HCT116 (cell line): ENCODE data around the gene DUSP3. TPM values are rescaled to one million over a fixed set of nuclear protein-coding genes. Genes with fewer than 3 reads are reported as not detected.

Experiments
- ATAC-seq: fragments of 200-7000 bp; cut with Tn5 transposase; 2 replicates; pipeline ENCODE4 v1.9.1; 2020; ENCODE audit warnings: mild to moderate bottlenecking, moderate library complexity
- BruUV-seq: library from RNA; stranded (reverse); fragments of 400-500 nt; replicated peaks from 2 replicates; lab custom pipeline; 2021; lab: Mats Ljungman, UMichigan
- CTCF ChIA-PET: fragments of 300-600 bp; sonication (Branson Sonifier 250); formaldehyde crosslinking; loops from one replicate; lab custom pipeline; 2021; ENCODE audit warnings: antibody characterized with exemption; lab: Charles Lee
- POLR2A ChIA-PET: fragments of 300-600, 350-600 bp; sonication (Branson Sonifier 250); formaldehyde crosslinking; loops from one replicate; lab custom pipeline; 2021; ENCODE audit warnings: antibody characterized with exemption; lab: Charles Lee
- RAD21 ChIA-PET, 2 experiments: fragments of 300-600 bp; sonication (Branson Sonifier 250); formaldehyde crosslinking; loops; one replicate each; lab custom pipeline; 2023; ENCODE audit warnings: low total read pairs in 2 of 2; ENCODE audit not compliant: uncharacterized antibody in 2 of 2, unreplicated experiment in 2 of 2, low non-redundant PET in 1 of 2; lab: Charles Lee
- DNase-seq: peaks from one replicate; pipeline ENCODE4 v3.0.0-alpha.2; 2010; ENCODE audit warnings: low read depth, low spot score
- H2AFZ ChIP-seq: fragments of 200-600 bp; shearing (Covaris generic), sonication (generic); 2 replicates; pipeline ENCODE4 v1.6.1; 2017; ENCODE audit warnings: low read depth, mixed run types, mixed read lengths, antibody characterized with exemption, low read length; ENCODE audit not compliant: poor library complexity, severe bottlenecking
- H3K27ac ChIP-seq: 2 replicates; pipeline ENCODE4 v1.5.1; 2012; ENCODE audit warnings: low read depth, low read length
- H3K27me3 ChIP-seq: fragments of 200-600 bp; sonication (generic); 2 replicates; pipeline ENCODE4 v1.6.1; 2016; ENCODE audit warnings: mixed run types, low read length, mixed read lengths; ENCODE audit not compliant: insufficient read depth
- H3K36me3 ChIP-seq, 2 experiments: fragments of 200-500 bp in 1 of 2; fragments of 200-600 bp in 1 of 2; sonication (Bioruptor generic) in 1 of 2; sonication (generic) in 1 of 2; 2 replicates each; pipeline versions ENCODE4 v1.5.1 to v1.6.1; 2014 to 2016; ENCODE audit warnings: low read length in 2 of 2, inconsistent platforms in 1 of 2, mixed read lengths in 1 of 2, mixed run types in 1 of 2; ENCODE audit not compliant: insufficient read depth in 2 of 2, control insufficient read depth in 1 of 2
- H3K4me1 ChIP-seq, 2 experiments: fragments of 200-600 bp in 1 of 2; sonication (generic) in 1 of 2; 2 replicates each; pipeline versions ENCODE4 v1.5.1 to v1.6.1; 2012 to 2017; ENCODE audit warnings: low read length in 2 of 2, inconsistent platforms in 1 of 2, mild to moderate bottlenecking in 1 of 2, mixed read lengths in 1 of 2, mixed run types in 1 of 2, moderate library complexity in 1 of 2; ENCODE audit not compliant: insufficient read depth in 2 of 2, control insufficient read depth in 1 of 2
- H3K4me2 ChIP-seq: fragments of 200-600 bp; sonication (generic); 2 replicates; pipeline ENCODE4 v1.6.1; 2017; ENCODE audit warnings: mixed run types, low read length, mixed read lengths
- H3K4me3 ChIP-seq, 2 experiments: fragments of 200-600 bp in 1 of 2; sonication (generic) in 1 of 2; replicated peaks in 1 of 2; 2 replicates each; pipeline ENCODE4 v1.5.1; 2011 to 2016; ENCODE audit warnings: low read length in 2 of 2, control low read depth in 1 of 2, low read depth in 1 of 2, mild to moderate bottlenecking in 1 of 2, mixed read lengths in 1 of 2, mixed run types in 1 of 2
- H3K79me2 ChIP-seq: fragments of 200-600 bp; sonication (generic); 2 replicates; pipeline ENCODE4 v1.6.1; 2017; ENCODE audit warnings: mild to moderate bottlenecking, mixed run types, low read length, moderate library complexity, mixed read lengths; ENCODE audit not compliant: insufficient read depth
- H3K9ac ChIP-seq: fragments of 200-600 bp; sonication (generic); 2 replicates; pipeline ENCODE4 v1.6.1; 2016; ENCODE audit warnings: low read length, mixed read lengths
- H3K9me2 ChIP-seq: fragments of 200-600 bp; sonication (generic), shearing (Covaris generic); 2 replicates; pipeline ENCODE4 v1.6.1; 2017; ENCODE audit warnings: mixed run types, mild to moderate bottlenecking, moderate library complexity; ENCODE audit not compliant: insufficient read depth
- H3K9me3 ChIP-seq, 2 experiments: fragments of 200-500 bp in 1 of 2; fragments of 200-600 bp in 1 of 2; sonication (Bioruptor generic) in 1 of 2; sonication (generic) in 1 of 2; 2 replicates each; pipeline ENCODE4 v1.6.1; 2014 to 2017; ENCODE audit warnings: low read length in 2 of 2, mixed read lengths in 2 of 2, inconsistent platforms in 1 of 2, low read depth in 1 of 2, mild to moderate bottlenecking in 1 of 2, mixed run types in 1 of 2, moderate library complexity in 1 of 2; ENCODE audit not compliant: control insufficient read depth in 1 of 2, insufficient read depth in 1 of 2
- H4K20me1 ChIP-seq: fragments of 200-600 bp; sonication (generic), shearing (Covaris generic); 2 replicates; pipeline ENCODE4 v1.6.1; 2017; ENCODE audit warnings: mixed run types, mild to moderate bottlenecking, moderate library complexity; ENCODE audit not compliant: insufficient read depth
- ATF3 ChIP-seq: IDR thresholded peaks from 2 replicates; pipeline ENCODE4 v1.6.1; 2012
- CBX3 ChIP-seq: IDR thresholded peaks from 2 replicates; pipeline ENCODE4 v1.6.1; 2012; ENCODE audit warnings: low read depth
- CEBPB ChIP-seq: IDR thresholded peaks from 2 replicates; pipeline ENCODE4 v1.6.1; 2012; ENCODE audit warnings: low read depth
- EGR1 ChIP-seq: IDR thresholded peaks from 2 replicates; pipeline ENCODE4 v1.6.1; 2012; ENCODE audit warnings: low read depth
- ELF1 ChIP-seq: IDR thresholded peaks from 2 replicates; pipeline ENCODE4 v1.6.1; 2012; ENCODE audit warnings: low read depth, borderline replicate concordance
- EZH2 ChIP-seq: fragments of 200-600 bp; sonication (generic); IDR thresholded peaks from 2 replicates; pipeline ENCODE4 v1.6.1; 2017; ENCODE audit warnings: antibody characterized with exemption, mixed run types
- FOSL1 ChIP-seq: IDR thresholded peaks from 2 replicates; pipeline ENCODE4 v1.6.1; 2012; ENCODE audit warnings: low read depth
- JUND ChIP-seq: IDR thresholded peaks from 2 replicates; pipeline ENCODE4 v1.6.1; 2012
- POLR2A ChIP-seq: IDR thresholded peaks from 2 replicates; pipeline ENCODE4 v1.7.0; 2011; ENCODE audit warnings: borderline replicate concordance; ENCODE audit not compliant: insufficient read depth, insufficient read length; ENCODE audit errors: extremely low read depth
- RAD21 ChIP-seq: IDR thresholded peaks from 2 replicates; pipeline ENCODE4 v1.6.1; 2012; ENCODE audit warnings: low read depth, mild to moderate bottlenecking
- REST ChIP-seq: IDR thresholded peaks from 2 replicates; pipeline ENCODE4 v1.6.1; 2012; ENCODE audit warnings: low read depth
- SRF ChIP-seq: IDR thresholded peaks from 2 replicates; pipeline ENCODE4 v1.6.1; 2012; ENCODE audit warnings: low read depth
- TCF7L2 ChIP-seq: IDR thresholded peaks from 2 replicates; pipeline ENCODE4 v1.7.0; 2011; ENCODE audit warnings: borderline replicate concordance, inconsistent platforms; ENCODE audit not compliant: insufficient read depth, insufficient read length; ENCODE audit errors: extremely low read depth
- YY1 ChIP-seq: IDR thresholded peaks from 2 replicates; pipeline ENCODE4 v1.6.1; 2011; ENCODE audit warnings: low read length, low read depth, moderate library complexity, mild to moderate bottlenecking; ENCODE audit not compliant: insufficient replicate concordance; ENCODE audit errors: extremely low read depth
- ZFX ChIP-seq: fragments of 450-650 bp; IDR thresholded peaks from 2 replicates; pipeline ENCODE4 v1.6.1; 2017
- ZNF274 ChIP-seq: fragments of 200-500 bp; sonication (Bioruptor generic); IDR thresholded peaks from 2 replicates; pipeline ENCODE4 v1.6.1; 2014; ENCODE audit warnings: mild to moderate bottlenecking, low read depth, low read length, inconsistent platforms
- intact Hi-C: fragments of 100-400 bp; cut with micrococcal nuclease; formaldehyde crosslinking; loops from 2 replicates; pipeline ENCODE4 v1.10.0; 2022
- total RNA-seq: library from RNA; stranded (reverse); gene quantifications from one replicate; pipeline ENCODE4 v1.2.1, GENCODE V29; 2021; ENCODE audit not compliant: unreplicated experiment
- TF ChIP-seq, protein P1 (sequence below): IDR thresholded peaks from 2 replicates; pipeline ENCODE4 v1.6.1; 2011; ENCODE audit warnings: mild to moderate bottlenecking, low read length, moderate library complexity; ENCODE audit not compliant: insufficient replicate concordance; ENCODE audit errors: extremely low read depth

The DUSP3 gene
- total RNA-seq, 1 experiment from 2014 or later = 29.6 TPM

DNA sequence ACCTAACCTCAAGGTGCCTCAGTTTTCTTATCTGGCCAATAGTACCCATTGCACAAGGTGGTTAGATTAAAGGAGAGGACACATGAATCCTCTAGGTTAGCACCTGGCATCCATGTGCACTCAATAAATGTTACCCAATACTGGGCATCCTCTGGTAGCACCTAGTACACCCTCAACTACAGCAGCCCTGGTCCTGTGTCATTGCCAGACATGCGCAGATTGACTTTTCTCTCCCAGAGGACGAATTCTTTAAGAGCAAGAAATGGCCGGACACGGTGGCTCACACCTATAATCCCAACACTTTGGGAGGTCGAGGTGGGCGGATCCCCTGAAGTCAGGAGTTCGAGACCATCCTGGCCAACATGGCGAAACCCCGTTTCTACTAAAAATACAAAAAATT is 7.3 kb downstream of the DUSP3 start:
- DNase-seq = no peak
- Histone ChIP-seq H3K9me2 (no peaks in the 10 kb centered on the region), H4K20me1 (no peaks in the 10 kb centered on the region), H3K9ac (no peak overlapping the region), H3K4me2 (no peak overlapping the region), H3K4me3 (no peak overlapping the region), H3K79me2 (peaks cover 18% of the 10 kb centered on the region), H2AFZ (no peak overlapping the region), H3K9me3 (no peaks in the 10 kb centered on the region), H3K36me3 (peaks cover 23 to 50% of the 10 kb centered on the region in 2 experiments), H3K27ac (no peak overlapping the region), H3K4me1 (no peaks in the 10 kb centered on the region), H3K27me3 (no peaks in the 10 kb centered on the region)
- no TSS peak for BruUV-seq
- CTCF ChIA-PET = no interaction called here
- RAD21 ChIA-PET = no interaction called here
- ATAC-seq = no peak
- POLR2A ChIA-PET = no interaction called here
- no peak for TF ChIP-seq FOSL1
- no peak for TF ChIP-seq TCF7L2
- TF ChIP-seq, protein P1, sequence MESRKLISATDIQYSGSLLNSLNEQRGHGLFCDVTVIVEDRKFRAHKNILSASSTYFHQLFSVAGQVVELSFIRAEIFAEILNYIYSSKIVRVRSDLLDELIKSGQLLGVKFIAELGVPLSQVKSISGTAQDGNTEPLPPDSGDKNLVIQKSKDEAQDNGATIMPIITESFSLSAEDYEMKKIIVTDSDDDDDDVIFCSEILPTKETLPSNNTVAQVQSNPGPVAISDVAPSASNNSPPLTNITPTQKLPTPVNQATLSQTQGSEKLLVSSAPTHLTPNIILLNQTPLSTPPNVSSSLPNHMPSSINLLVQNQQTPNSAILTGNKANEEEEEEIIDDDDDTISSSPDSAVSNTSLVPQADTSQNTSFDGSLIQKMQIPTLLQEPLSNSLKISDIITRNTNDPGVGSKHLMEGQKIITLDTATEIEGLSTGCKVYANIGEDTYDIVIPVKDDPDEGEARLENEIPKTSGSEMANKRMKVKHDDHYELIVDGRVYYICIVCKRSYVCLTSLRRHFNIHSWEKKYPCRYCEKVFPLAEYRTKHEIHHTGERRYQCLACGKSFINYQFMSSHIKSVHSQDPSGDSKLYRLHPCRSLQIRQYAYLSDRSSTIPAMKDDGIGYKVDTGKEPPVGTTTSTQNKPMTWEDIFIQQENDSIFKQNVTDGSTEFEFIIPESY = no peak
- TF ChIP-seq EGR1 = no peak
- no peak for TF ChIP-seq ELF1
- TF ChIP-seq SRF = no peak
- no peak for TF ChIP-seq CEBPB
- TF ChIP-seq ZFX = no peak
- TF ChIP-seq YY1 = no peak
- TF ChIP-seq ZNF274 = no peak
- no peak for TF ChIP-seq REST
- no peak for TF ChIP-seq EZH2
- no peak for TF ChIP-seq CBX3
- TF ChIP-seq ATF3 = no peak
- no peak for TF ChIP-seq RAD21
- TF ChIP-seq POLR2A = no peak
- TF ChIP-seq JUND = no peak
- intact Hi-C loops = no loop called here
